WTC11 (cell line): ENCODE results near the gene SSR2. TPM values are rescaled to one million over a fixed set of nuclear protein-coding genes. Genes with fewer than 3 reads are reported as not detected.

Source experiments
- ATAC-seq: fragments of 200-7000 bp; cut with Tn5 transposase; 2 replicates; pipeline ENCODE4 v1.10.0; 2021; ENCODE audit warnings: mild to moderate bottlenecking, moderate library complexity
- CTCF ChIA-PET: fragments of 300-600 bp; sonication (Branson Sonifier 250); formaldehyde crosslinking; loops from one replicate; lab custom pipeline; 2021; ENCODE audit warnings: antibody characterized with exemption; lab: Charles Lee
- POLR2A ChIA-PET: fragments of 350-600 bp; sonication (Branson Sonifier 250); formaldehyde crosslinking; loops from one replicate; lab custom pipeline; 2021; ENCODE audit warnings: antibody characterized with exemption; lab: Charles Lee
- DNase-seq: peaks from one replicate; pipeline ENCODE4 v3.0.0; 2021; ENCODE audit warnings: low spot score
- H3K27ac Mint-ChIP-seq: 2 replicates; pipeline ENCODE4 v1.8.0; 2021; ENCODE audit warnings: mixed read lengths
- H3K27me3 Mint-ChIP-seq: 2 replicates; pipeline ENCODE4 v1.8.0; 2021; ENCODE audit warnings: low read depth, mild to moderate bottlenecking, moderate library complexity, mixed read lengths
- H3K36me3 Mint-ChIP-seq: 2 replicates; pipeline ENCODE4 v1.8.0; 2021; ENCODE audit warnings: mixed read lengths
- H3K4me1 Mint-ChIP-seq: 2 replicates; pipeline ENCODE4 v1.8.0; 2022; ENCODE audit warnings: mixed read lengths
- H3K4me3 Mint-ChIP-seq: 2 replicates; pipeline ENCODE4 v1.8.0; 2021; ENCODE audit warnings: mild to moderate bottlenecking, moderate library complexity, mixed read lengths
- H3K9me3 Mint-ChIP-seq: 2 replicates; pipeline ENCODE4 v1.8.0; 2021; ENCODE audit warnings: mixed read lengths
- CTCF ChIP-seq: fragments of 200-600 bp; IDR thresholded peaks from 2 replicates; pipeline ENCODE4 v1.8.0; 2022; ENCODE audit warnings: antibody characterized with exemption
- FOXP1 ChIP-seq: sonication (generic); formaldehyde crosslinking; IDR thresholded peaks from 2 replicates; pipeline ENCODE4 v1.8.0; 2022; ENCODE audit warnings: missing genetic modification reagents, mild to moderate bottlenecking, moderate library complexity, borderline replicate concordance
- FOXP4 ChIP-seq: sonication (generic); formaldehyde crosslinking; IDR thresholded peaks from 2 replicates; pipeline ENCODE4 v1.8.0; 2022; ENCODE audit warnings: mild to moderate bottlenecking, missing genetic modification reagents
- MYBL2 ChIP-seq: sonication (generic); formaldehyde crosslinking; IDR thresholded peaks from 2 replicates; pipeline ENCODE4 v1.8.1; 2023; ENCODE audit warnings: mild to moderate bottlenecking, moderate library complexity, missing genetic modification reagents
- TEAD1 ChIP-seq: sonication (generic); formaldehyde crosslinking; IDR thresholded peaks from 2 replicates; pipeline ENCODE4 v1.8.0; 2022; ENCODE audit warnings: mild to moderate bottlenecking, missing genetic modification reagents
- ZNF396 ChIP-seq: fragments of 250-450 bp; sonication (Bioruptor Pico); IDR thresholded peaks from 2 replicates; pipeline ENCODE4 v1.8.0; 2021; ENCODE audit warnings: mild to moderate bottlenecking, moderate library complexity, borderline replicate concordance
- ZNF532 ChIP-seq: fragments of 250-450 bp; sonication (Bioruptor Pico); IDR thresholded peaks from 2 replicates; pipeline ENCODE4 v1.9.0; 2021; ENCODE audit warnings: mild to moderate bottlenecking, borderline replicate concordance
- total RNA-seq: library from RNA; stranded (reverse); gene quantifications from 3 replicates; pipeline ENCODE4 v1.2.3, GENCODE V29; 2021
- TF ChIP-seq, protein P1 (sequence below): fragments of 250-450 bp; sonication (Bioruptor Pico); IDR thresholded peaks from 2 replicates; pipeline ENCODE4 v2.1.2; 2022; ENCODE audit warnings: mild to moderate bottlenecking, moderate library complexity
- TF ChIP-seq, protein P2 (sequence below): sonication (generic); formaldehyde crosslinking; IDR thresholded peaks from 2 replicates; pipeline ENCODE4 v1.8.0; 2022; ENCODE audit warnings: missing genetic modification reagents
- TF ChIP-seq, protein P3 (sequence below): sonication (generic); formaldehyde crosslinking; IDR thresholded peaks from 2 replicates; pipeline ENCODE4 v1.8.1; 2022; ENCODE audit warnings: low read depth, mild to moderate bottlenecking, moderate library complexity, missing genetic modification reagents, borderline replicate concordance
- TF ChIP-seq, protein P4 (sequence below): sonication (generic); formaldehyde crosslinking; IDR thresholded peaks from 2 replicates; pipeline ENCODE4 v1.8.0; 2022; ENCODE audit warnings: mild to moderate bottlenecking, missing genetic modification reagents

Gene SSR2
- total RNA-seq, 1 experiment from 2014 or later = 175 TPM

- TF ChIP-seq, protein P1, sequence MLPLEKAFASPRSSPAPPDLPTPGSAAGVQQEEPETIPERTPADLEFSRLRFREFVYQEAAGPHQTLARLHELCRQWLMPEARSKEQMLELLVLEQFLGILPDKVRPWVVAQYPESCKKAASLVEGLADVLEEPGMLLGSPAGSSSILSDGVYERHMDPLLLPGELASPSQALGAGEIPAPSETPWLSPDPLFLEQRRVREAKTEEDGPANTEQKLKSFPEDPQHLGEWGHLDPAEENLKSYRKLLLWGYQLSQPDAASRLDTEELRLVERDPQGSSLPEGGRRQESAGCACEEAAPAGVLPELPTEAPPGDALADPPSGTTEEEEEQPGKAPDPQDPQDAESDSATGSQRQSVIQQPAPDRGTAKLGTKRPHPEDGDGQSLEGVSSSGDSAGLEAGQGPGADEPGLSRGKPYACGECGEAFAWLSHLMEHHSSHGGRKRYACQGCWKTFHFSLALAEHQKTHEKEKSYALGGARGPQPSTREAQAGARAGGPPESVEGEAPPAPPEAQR (CRISPR knock-in tag) = no peak
- TF ChIP-seq TEAD1 (CRISPR knock-in tag) (no peak), ZNF532 (no peak), ZNF396 (CRISPR knock-in tag) (no peak)
- TF ChIP-seq, protein P2, sequence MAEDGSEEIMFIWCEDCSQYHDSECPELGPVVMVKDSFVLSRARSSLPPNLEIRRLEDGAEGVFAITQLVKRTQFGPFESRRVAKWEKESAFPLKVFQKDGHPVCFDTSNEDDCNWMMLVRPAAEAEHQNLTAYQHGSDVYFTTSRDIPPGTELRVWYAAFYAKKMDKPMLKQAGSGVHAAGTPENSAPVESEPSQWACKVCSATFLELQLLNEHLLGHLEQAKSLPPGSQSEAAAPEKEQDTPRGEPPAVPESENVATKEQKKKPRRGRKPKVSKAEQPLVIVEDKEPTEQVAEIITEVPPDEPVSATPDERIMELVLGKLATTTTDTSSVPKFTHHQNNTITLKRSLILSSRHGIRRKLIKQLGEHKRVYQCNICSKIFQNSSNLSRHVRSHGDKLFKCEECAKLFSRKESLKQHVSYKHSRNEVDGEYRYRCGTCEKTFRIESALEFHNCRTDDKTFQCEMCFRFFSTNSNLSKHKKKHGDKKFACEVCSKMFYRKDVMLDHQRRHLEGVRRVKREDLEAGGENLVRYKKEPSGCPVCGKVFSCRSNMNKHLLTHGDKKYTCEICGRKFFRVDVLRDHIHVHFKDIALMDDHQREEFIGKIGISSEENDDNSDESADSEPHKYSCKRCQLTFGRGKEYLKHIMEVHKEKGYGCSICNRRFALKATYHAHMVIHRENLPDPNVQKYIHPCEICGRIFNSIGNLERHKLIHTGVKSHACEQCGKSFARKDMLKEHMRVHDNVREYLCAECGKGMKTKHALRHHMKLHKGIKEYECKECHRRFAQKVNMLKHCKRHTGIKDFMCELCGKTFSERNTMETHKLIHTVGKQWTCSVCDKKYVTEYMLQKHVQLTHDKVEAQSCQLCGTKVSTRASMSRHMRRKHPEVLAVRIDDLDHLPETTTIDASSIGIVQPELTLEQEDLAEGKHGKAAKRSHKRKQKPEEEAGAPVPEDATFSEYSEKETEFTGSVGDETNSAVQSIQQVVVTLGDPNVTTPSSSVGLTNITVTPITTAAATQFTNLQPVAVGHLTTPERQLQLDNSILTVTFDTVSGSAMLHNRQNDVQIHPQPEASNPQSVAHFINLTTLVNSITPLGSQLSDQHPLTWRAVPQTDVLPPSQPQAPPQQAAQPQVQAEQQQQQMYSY = no peak
Observed at GRCh38 chr1:156067262-156067661, 46.5 kb upstream of the SSR2 start (continued).

GRCh38 chr1:156065871-156066270, 45.1 kb upstream of the SSR2 start:
- H3K27ac Mint-ChIP-seq = 0 out of 2 replicates have a peak overlapping the region, but pooled peaks have one; percentile 30
- no peak for ATAC-seq
- H3K9me3 Mint-ChIP-seq = no peaks in the 10 kb centered on the region
- peaks cover 24% of the 10 kb centered on the region for H3K36me3 Mint-ChIP-seq
- H3K4me1 Mint-ChIP-seq = peaks cover 39% of the 10 kb centered on the region
- ChIA-PET POLR2A (interaction anchor here (1.1 to 1.4 kb wide), 2 partner anchors 13 to 17 kb away, joined by 3 to 4 read pairs; no protein-coding TSS in a partner anchor), CTCF (interaction anchor here (0.5 to 5.0 kb wide), 47 partner anchors 9 to 159 kb away, joined by 3 to 74 read pairs (median 8); partner anchors contain the start of genes ARHGEF2, KHDC4, LAMTOR2 and SSR2)
- no peaks in the 10 kb centered on the region for H3K27me3 Mint-ChIP-seq
- DNase-seq = no peak
- H3K4me3 Mint-ChIP-seq = no peak overlapping the region
- no peak for TF ChIP-seq CTCF
- TF ChIP-seq, protein P3, sequence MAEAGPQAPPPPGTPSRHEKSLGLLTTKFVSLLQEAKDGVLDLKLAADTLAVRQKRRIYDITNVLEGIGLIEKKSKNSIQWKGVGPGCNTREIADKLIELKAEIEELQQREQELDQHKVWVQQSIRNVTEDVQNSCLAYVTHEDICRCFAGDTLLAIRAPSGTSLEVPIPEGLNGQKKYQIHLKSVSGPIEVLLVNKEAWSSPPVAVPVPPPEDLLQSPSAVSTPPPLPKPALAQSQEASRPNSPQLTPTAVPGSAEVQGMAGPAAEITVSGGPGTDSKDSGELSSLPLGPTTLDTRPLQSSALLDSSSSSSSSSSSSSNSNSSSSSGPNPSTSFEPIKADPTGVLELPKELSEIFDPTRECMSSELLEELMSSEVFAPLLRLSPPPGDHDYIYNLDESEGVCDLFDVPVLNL (CRISPR knock-in tag) = no peak
- no peak for TF ChIP-seq FOXP1 (CRISPR knock-in tag)
- TF ChIP-seq, protein P4, sequence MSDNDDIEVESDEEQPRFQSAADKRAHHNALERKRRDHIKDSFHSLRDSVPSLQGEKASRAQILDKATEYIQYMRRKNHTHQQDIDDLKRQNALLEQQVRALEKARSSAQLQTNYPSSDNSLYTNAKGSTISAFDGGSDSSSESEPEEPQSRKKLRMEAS = no peak
- TF ChIP-seq FOXP4 = no peak
- no peak for TF ChIP-seq MYBL2 (CRISPR knock-in tag)
